GM18909 (cell line): ENCODE results near the gene JUP.

Source experiments
- ATAC-seq: cut with Tn5 transposase; IDR thresholded peaks from one replicate; pipeline ENCODE4 v1.9.1; 2021; ENCODE audit warnings: mild to moderate bottlenecking; ENCODE audit not compliant: unreplicated experiment, poor library complexity

Gene JUP

GRCh38 chr17:41730479-41730878 lies 56.0 kb downstream of the JUP start:
- no peak for ATAC-seq

GRCh38 chr17:41728056-41728455 lies 58.5 kb downstream of the JUP start:
- no peak for ATAC-seq

- ATAC-seq = no peak
Observed at GRCh38 chr17:41725134-41725533, 61.4 kb downstream of the JUP start.

GRCh38 chr17:41724476-41725050 lies 61.9 kb downstream of the JUP start:
- ATAC-seq = no peak

- no peak for ATAC-seq
Observed at GRCh38 chr17:41723801-41724475, 62.6 kb downstream of the JUP start.

GRCh38 chr17:41722231-41722630 lies 64.3 kb downstream of the JUP start:
- ATAC-seq = no peak

GRCh38 chr17:41718287-41718645 lies 68.2 kb downstream of the JUP start:
- no peak for ATAC-seq

- ATAC-seq = no peak
Observed at GRCh38 chr17:41717408-41718286, 68.9 kb downstream of the JUP start.

GRCh38 chr17:41711669-41712400 lies 74.7 kb downstream of the JUP start, which contains the start of gene GAST:
Gene GAST (plus strand): TSS chr17:41712331. CDS start chr17:41715437, 3,106 bp downstream.
- no peak for ATAC-seq

- no peak for ATAC-seq
Observed at GRCh38 chr17:41710472-41711090, 75.9 kb downstream of the JUP start.

GRCh38 chr17:41707803-41708669 lies 78.5 kb downstream of the JUP start:
- no peak for ATAC-seq

- ATAC-seq = no peak
Observed at GRCh38 chr17:41705271-41705991, 81.1 kb downstream of the JUP start.
